Right lobe of liver (tissue), 6 donors: ENCODE results near the gene HDAC11. TPM values are rescaled to one million over a fixed set of nuclear protein-coding genes. Genes with fewer than 3 reads are reported as not detected.

Experiments
- ATAC-seq, 4 donors: fragments of 200-7000 bp; cut with Tn5 transposase; one replicate each; pipeline ENCODE4 v1.9.1; 2020; ENCODE audit warnings: mild to moderate bottlenecking in 4 of 4, moderate library complexity in 4 of 4
- DNase-seq, 3 donors: peaks; one replicate each; pipeline ENCODE4 v3.0.0-alpha.2; 2020
- H3K27ac ChIP-seq, 3 donors: fragments of 200-600 bp; one replicate each; pipeline ENCODE4 v1.8.0; 2022
- H3K27me3 ChIP-seq, 2 donors: fragments of 200-600 bp; one replicate each; pipeline ENCODE4 v1.8.0; 2022
- H3K36me3 ChIP-seq, 4 donors: fragments of 200-600 bp; sonication (generic) in 1 of 4; one replicate each; pipeline versions ENCODE4 v1.5.1 to v1.8.0; 2017 to 2022; ENCODE audit warnings: control low read depth in 1 of 4
- H3K4me1 ChIP-seq, 4 donors: fragments of 200-600 bp; sonication (generic) in 1 of 4; one replicate each; pipeline versions ENCODE4 v1.5.1 to v1.8.0; 2017 to 2022; ENCODE audit warnings: control low read depth in 1 of 4
- H3K4me3 ChIP-seq, 3 donors: fragments of 200-600 bp; one replicate each; pipeline ENCODE4 v1.8.0; 2022
- H3K9me3 ChIP-seq, 4 donors: fragments of 200-600 bp; sonication (generic) in 1 of 4; one replicate each; pipeline versions ENCODE4 v1.5.1 to v1.8.0; 2017 to 2022; ENCODE audit warnings: control low read depth in 1 of 4
- POLR2A ChIP-seq: fragments of 450-650 bp; IDR thresholded peaks from one replicate; pipeline ENCODE4 v1.6.1; 2017; ENCODE audit warnings: antibody characterized with exemption, mild to moderate bottlenecking
- WGBS: methylation state at CpG from one replicate; pipeline ENCODE4 v1.1.6; 2018; ENCODE audit warnings: low coverage, low lambda C conversion rate; ENCODE audit not compliant: insufficient coverage; ENCODE audit errors: missing lambda C conversion rate; 5-methylcytosine and 5-hydroxymethylcytosine counted together
- intact Hi-C, 2 donors: fragments of 100-400 bp; cut with DNase I; formaldehyde crosslinking; loops; one replicate each; pipeline versions ENCODE4 v1.11.2 to v1.14.1; 2022
- total RNA-seq, 6 experiments: library from RNA; depleted of rRNA in 2 of 6; stranded (reverse); fragments of >200 nt in 2 of 6; fragmentation: NEBNext Ultra II Directional in 3 of 6; extraction: Animal tissue kit (Norgen Biotek cat#: 25700) in 3 of 6; gene quantifications; one replicate each; pipeline versions ENCODE4 v1.1.0 to v1.2.4, GENCODE V29; 2016 to 2023
- TF ChIP-seq, protein P1 (sequence below), 4 donors: fragments of 200-600 bp in 3 of 4; fragments of 450-650 bp in 1 of 4; IDR thresholded peaks; one replicate each; pipeline versions ENCODE4 v1.5.1 to v1.8.0; 2016 to 2022; ENCODE audit warnings: antibody characterized with exemption in 4 of 4, mild to moderate bottlenecking in 2 of 4
- donor health status: DM: no; HTN: yes; CAD: no.
- donor health status: DM: no; HTN: no; CAD: no.
- donor health status: DM: no; HTN: no; CAD: no.
- donor health status: DM: no; HTN: yes; CAD: no.
- donor health status: DM: no; HTN: yes; CAD: no.

HDAC11 gene
- total RNA-seq, 6 experiments from 2014 or later = 2.2 to 10.8 (median 5.0) TPM

DNA sequence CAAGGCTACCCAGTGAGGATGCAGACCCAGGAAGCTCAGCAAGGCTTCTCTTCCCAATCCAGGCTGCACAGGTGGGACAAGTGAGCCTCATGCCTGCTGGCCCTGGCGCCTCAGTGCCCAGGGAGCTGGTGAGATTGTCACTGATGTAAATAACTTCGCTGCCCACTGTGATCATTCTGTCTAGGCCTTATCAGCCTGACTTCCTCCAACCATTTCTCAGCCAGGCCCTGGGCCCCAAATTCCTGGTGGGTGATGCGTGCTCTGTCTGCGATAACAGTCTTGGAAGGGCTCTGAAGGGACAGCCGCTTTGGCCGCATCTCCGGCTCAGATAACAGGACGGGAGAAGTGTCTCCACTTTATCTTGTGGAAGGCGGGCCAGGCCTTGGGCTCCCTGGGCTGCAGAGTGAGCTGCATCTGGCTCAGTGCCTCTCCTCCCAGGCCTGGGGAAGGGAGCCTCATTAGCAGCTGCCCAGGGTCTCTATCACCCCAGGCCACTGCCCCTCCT lies 66.6 kb downstream of the HDAC11 start:
- no peak overlapping the region for H3K4me3 ChIP-seq
- H3K27ac ChIP-seq = no peak overlapping the region
- peaks cover 0 to 12% of the 10 kb centered on the region in 2 donors for H3K27me3 ChIP-seq
- no peak for TF ChIP-seq POLR2A
- TF ChIP-seq, protein P1, sequence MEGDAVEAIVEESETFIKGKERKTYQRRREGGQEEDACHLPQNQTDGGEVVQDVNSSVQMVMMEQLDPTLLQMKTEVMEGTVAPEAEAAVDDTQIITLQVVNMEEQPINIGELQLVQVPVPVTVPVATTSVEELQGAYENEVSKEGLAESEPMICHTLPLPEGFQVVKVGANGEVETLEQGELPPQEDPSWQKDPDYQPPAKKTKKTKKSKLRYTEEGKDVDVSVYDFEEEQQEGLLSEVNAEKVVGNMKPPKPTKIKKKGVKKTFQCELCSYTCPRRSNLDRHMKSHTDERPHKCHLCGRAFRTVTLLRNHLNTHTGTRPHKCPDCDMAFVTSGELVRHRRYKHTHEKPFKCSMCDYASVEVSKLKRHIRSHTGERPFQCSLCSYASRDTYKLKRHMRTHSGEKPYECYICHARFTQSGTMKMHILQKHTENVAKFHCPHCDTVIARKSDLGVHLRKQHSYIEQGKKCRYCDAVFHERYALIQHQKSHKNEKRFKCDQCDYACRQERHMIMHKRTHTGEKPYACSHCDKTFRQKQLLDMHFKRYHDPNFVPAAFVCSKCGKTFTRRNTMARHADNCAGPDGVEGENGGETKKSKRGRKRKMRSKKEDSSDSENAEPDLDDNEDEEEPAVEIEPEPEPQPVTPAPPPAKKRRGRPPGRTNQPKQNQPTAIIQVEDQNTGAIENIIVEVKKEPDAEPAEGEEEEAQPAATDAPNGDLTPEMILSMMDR (IDR thresholded peaks at IDR 0.05) = no peak
- no peaks in the 10 kb centered on the region for H3K36me3 ChIP-seq
- intact Hi-C loops = no loop called here
- no peaks in the 10 kb centered on the region for H3K9me3 ChIP-seq
- no peaks in the 10 kb centered on the region for H3K4me1 ChIP-seq
- ATAC-seq = peak in 1 of 4 donors; percentile 18
- peak in 1 of 3 donors; percentile 44 for DNase-seq
- 53% methylated on average over 2 of the region's 9 CpGs for WGBS

DNA sequence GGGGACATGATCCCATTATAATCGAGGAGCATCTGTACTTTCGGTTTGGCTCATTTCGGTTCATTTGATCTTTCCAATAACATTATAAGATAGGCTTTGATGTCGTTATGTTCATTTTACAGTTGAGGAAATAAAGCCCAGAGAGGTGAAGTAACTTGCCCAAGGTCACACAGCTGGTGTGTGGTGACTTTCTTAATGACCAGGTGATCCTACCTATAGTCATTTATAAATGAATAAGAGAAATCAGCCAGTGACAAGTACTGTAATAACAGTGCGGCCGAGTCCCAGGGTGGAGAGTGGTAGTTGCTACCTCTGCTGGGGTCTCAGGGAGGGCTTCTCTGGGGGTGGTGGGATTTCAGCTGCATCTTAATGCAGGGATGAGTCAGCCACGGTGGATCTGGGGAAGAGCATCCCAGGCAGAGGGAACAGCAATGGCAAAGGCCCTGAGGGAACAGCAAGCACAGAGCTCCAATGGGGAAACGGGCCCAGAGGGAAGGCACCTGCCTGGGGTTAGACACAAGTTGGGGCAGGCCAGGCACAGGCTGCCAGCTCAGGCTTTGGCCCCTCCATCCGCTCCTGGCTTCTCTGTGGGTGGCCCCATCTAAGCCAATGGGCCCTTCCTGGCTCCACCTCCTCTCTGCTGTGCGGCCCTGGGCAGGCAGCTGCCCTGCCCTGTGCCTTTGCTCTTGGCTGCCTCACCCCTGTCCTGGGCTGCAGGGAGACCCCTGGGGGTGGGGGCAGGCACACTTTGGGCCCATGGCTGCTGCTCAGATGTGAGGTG lies 67.7 kb downstream of the HDAC11 start:
- H3K36me3 ChIP-seq = no peaks in the 10 kb centered on the region
- H3K4me3 ChIP-seq = no peak overlapping the region
- peaks cover 0 to 19% of the 10 kb centered on the region in 2 donors for H3K27me3 ChIP-seq
- WGBS = 81% methylated on average over 6 of the region's 10 CpGs
- H3K27ac ChIP-seq = no peak overlapping the region
- no peaks in the 10 kb centered on the region for H3K9me3 ChIP-seq
- H3K4me1 ChIP-seq = no peaks in the 10 kb centered on the region
- ATAC-seq (no peak), DNase-seq (no peak)
- TF ChIP-seq POLR2A = no peak
- TF ChIP-seq, protein P1 (IDR thresholded peaks at IDR 0.05) = no peak
- intact Hi-C loops = no loop called here

DNA sequence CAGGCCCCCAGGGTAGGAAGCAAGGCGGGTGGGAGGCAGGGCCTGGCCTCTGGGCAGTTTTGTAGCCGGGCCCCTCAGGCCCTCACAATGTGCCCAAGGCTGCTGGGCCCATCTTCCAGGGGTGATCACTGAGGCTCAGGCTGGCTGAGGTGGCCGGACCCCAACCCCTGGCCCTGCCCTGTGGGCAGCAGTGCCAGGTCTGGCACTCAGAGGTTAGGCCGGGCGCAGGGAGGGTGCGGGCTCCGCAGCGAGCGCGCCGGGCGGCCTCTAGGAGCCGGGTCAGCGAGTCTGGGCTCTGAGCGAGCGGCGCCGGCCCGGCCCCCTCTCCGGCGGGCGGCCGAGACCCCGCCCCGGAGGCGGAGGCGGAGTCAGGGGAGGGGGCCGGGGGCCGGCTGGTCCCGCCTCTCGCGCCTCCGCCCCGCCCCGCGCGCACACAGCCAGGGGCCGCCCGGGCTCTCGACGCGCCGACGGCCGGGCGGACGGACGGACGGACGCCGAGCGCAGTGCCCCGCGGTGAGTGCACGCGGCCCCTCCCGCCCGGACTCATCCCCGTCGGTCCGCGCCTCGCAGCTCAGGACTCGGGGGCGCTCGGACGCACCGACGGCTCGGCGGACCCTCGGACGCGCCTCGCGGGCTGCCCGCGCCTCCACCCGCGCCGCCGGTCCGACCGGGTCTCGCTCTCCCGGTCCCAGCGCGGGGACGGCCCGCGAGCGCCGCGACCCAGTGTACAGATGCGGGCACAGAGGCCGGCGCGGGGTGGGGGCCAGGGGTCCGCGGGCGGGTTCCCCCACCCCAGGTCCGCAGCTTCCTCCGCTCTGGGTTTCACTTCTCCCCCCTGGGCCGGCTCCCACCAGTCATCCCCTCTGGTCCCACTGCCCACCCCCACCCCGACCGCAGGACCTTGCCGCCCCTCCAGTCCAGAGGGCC lies 68.9 kb downstream of the HDAC11 start, which contains the start of gene FBLN2:
TSS of gene FBLN2 (plus strand) at position 430 of the 927 bp plus-strand sequence. CDS start 21,231 bp downstream, outside the sequence.
- WGBS = no CpG with 5 or more reads among the region's 107 CpGs
- H3K9me3 ChIP-seq = no peaks in the 10 kb centered on the region
- no peak within 1 kb of the TSS for H3K4me3 ChIP-seq
- ATAC-seq = peak; percentile 38 to 70 (median 46)
- no peaks in the 10 kb centered on the region for H3K4me1 ChIP-seq
- no peak for TF ChIP-seq POLR2A
- TF ChIP-seq, protein P1 (IDR thresholded peaks at IDR 0.05) = no peak
- DNase-seq = no peak
- peaks cover 0 to 19% of the 10 kb centered on the region in 2 donors for H3K27me3 ChIP-seq
- intact Hi-C loops = no loop called here
- H3K36me3 ChIP-seq = no peaks in the 10 kb centered on the region
- H3K27ac ChIP-seq = no peak within 1 kb of the TSS

DNA sequence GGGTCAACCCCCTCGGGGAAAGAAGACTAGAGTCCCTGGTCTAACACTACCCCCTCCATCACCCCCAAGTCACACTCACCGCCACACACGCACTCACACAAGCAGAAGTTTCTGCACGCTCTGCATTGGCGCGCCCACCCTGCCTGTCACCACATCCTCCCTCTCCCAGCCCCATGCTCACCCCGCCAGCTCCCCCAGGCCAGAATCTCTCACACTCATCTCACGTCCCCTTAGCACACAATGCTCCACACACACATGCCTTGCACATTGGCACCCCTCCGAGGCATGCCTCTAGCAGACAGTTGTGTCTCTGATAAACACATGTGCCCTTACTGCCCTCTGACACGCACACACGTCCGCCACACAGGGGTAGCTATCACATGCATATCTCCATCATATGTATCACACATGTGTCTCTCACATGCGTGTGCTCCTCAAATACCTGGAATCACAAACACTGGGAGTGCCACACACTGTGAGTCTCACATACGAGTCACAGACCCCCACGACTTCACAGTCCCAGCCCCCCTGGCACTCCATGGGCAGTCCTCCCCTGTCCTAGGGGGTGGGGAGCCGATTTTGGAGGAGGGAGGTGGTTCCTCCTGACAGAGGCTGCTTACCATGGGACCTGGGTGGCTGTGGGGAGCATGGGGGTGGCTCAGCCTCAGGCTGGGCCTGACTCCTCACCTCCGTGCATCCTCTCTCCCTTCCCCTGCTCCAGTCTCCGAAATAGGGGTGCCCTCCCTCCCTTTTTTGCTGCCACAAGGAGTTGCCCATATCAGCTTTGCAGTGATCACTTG lies 69.7 kb downstream of the HDAC11 start:
- Histone ChIP-seq H3K36me3 (no peaks in the 10 kb centered on the region), H3K27me3 (peaks cover 0 to 19% of the 10 kb centered on the region in 2 donors), H3K27ac (no peak overlapping the region), H3K9me3 (no peaks in the 10 kb centered on the region), H3K4me1 (no peaks in the 10 kb centered on the region), H3K4me3 (no peak overlapping the region)
- 55% methylated on average over 5 of the region's 18 CpGs for WGBS
- intact Hi-C loops = no loop called here
- no peak for TF ChIP-seq POLR2A
- TF ChIP-seq, protein P1 (IDR thresholded peaks at IDR 0.05) = no peak
- no peak for DNase-seq
- no peak for ATAC-seq
